Right cardiac atrium (tissue), 5 donors: ENCODE results near the gene BIVM. TPM values are rescaled to one million over a fixed set of nuclear protein-coding genes. Genes with fewer than 3 reads are reported as not detected.

Experiments
- ATAC-seq, 2 donors: fragments of 200-7000 bp; cut with Tn5 transposase; one replicate each; pipeline versions ENCODE4 v1.8.0 to v1.9.1; 2020; ENCODE audit warnings: moderate library complexity in 2 of 2, mild to moderate bottlenecking in 1 of 2
- DNase-seq, 3 donors: peaks; one replicate each; pipeline ENCODE4 v3.0.0-alpha.2; 2020
- H3K27ac ChIP-seq: one replicate; pipeline ENCODE4 v1.5.1; 2013; ENCODE audit warnings: mild to moderate bottlenecking, low read length, control low read depth, moderate library complexity
- H3K27me3 ChIP-seq: one replicate; pipeline ENCODE4 v1.6.1; 2013; ENCODE audit not compliant: control insufficient read depth, insufficient read depth
- H3K4me1 ChIP-seq: one replicate; pipeline ENCODE4 v1.6.1; 2013; ENCODE audit warnings: low read length; ENCODE audit not compliant: control insufficient read depth, insufficient read depth
- H3K4me3 ChIP-seq: one replicate; pipeline ENCODE4 v1.5.1; 2013; ENCODE audit warnings: low read length, control low read depth
- H3K9me3 ChIP-seq: one replicate; pipeline ENCODE4 v1.6.1; 2013; ENCODE audit warnings: low read length; ENCODE audit not compliant: control insufficient read depth
- WGBS: extraction: QIAGEN DNeasy Blood & Tissue Kit; methylation state at CpG from one replicate; pipeline ENCODE4 v1.1.7; 2013; 5-methylcytosine and 5-hydroxymethylcytosine counted together
- intact Hi-C, 4 donors: fragments of 100-400 bp; cut with DNase I; formaldehyde crosslinking; loops; one replicate each; pipeline versions ENCODE4 v1.11.0 to v1.14.0; 2022 to 2023
- polyA plus RNA-seq: library from polyadenylated mRNA; stranded (reverse); fragments of 200-250 nt; gene quantifications from one replicate; pipeline ENCODE4 v1.2.3, GENCODE V29; 2013
- total RNA-seq, 4 donors: library from RNA; stranded (reverse); fragmentation: NEBNext Ultra II Directional; extraction: Animal tissue kit (Norgen Biotek cat#: 25700); gene quantifications; one replicate each; pipeline ENCODE4 v1.2.1, GENCODE V29; 2021
- donor health status: healthy with polysubstance abuse.
- donor health status: DM: no; HTN: yes; CAD: no.
- donor health status: DM: no; HTN: no; CAD: no.
- donor health status: DM: no; HTN: yes; CAD: no; lungs with severe emphysema.
- donor health status: DM: yes; HTN: yes; CAD: no.

BIVM gene
- total and polyA plus RNA-seq, 5 donors = 22.7 to 43.2 (median 38.1) TPM

DNA sequence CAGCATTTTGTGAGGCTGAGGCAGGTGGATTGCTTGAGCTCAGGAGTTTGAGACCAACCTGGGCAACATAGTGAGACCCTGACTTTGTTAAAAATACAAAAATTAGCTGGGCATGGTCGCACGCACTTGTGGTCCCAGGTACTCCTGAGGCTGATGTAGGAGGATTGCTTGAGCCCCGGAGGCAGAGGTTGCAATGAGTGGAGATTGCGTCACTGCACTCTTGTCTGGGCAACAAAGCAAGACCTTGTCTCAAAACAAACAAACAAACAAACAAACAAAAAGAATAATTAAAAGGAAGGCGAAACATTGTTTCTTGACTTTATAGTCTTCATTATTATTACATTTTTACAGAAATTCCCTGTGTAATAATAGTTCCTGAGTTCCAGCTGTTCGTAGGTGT lies 15.9 kb downstream of the BIVM start:
- H3K27me3 ChIP-seq = no peaks in the 10 kb centered on the region
- no peaks in the 10 kb centered on the region for H3K9me3 ChIP-seq
- intact Hi-C loops = no loop called here
- no peak overlapping the region for H3K4me3 ChIP-seq
- ATAC-seq = no peak
- H3K4me1 ChIP-seq = peaks cover 6% of the 10 kb centered on the region
- no peak overlapping the region for H3K27ac ChIP-seq
- DNase-seq = no peak
- WGBS = 82% methylated on average over 6 of the region's 6 CpGs

- Histone ChIP-seq H3K4me3 (no peak overlapping the region), H3K4me1 (peaks cover 6% of the 10 kb centered on the region), H3K27me3 (no peaks in the 10 kb centered on the region), H3K9me3 (no peaks in the 10 kb centered on the region), H3K27ac (no peak overlapping the region)
- intact Hi-C loops = no loop called here
- no peak for ATAC-seq
- no peak for DNase-seq
- WGBS = 83% methylated on average over 5 of the region's 5 CpGs
Observed at GRCh38 chr13:102815788-102816187, 16.9 kb downstream of the BIVM start.

GRCh38 chr13:102816708-102817107 lies 17.8 kb downstream of the BIVM start:
- peaks cover 6% of the 10 kb centered on the region for H3K4me1 ChIP-seq
- ATAC-seq (no peak), DNase-seq (no peak)
- WGBS = 90% methylated on average over 4 of the region's 4 CpGs
- no peak overlapping the region for H3K4me3 ChIP-seq
- no peaks in the 10 kb centered on the region for H3K9me3 ChIP-seq
- no peak overlapping the region for H3K27ac ChIP-seq
- intact Hi-C loops = no loop called here
- H3K27me3 ChIP-seq = no peaks in the 10 kb centered on the region

GRCh38 chr13:102817241-102817640 lies 18.3 kb downstream of the BIVM start:
- H3K27ac ChIP-seq = no peak overlapping the region
- peaks cover 6% of the 10 kb centered on the region for H3K4me1 ChIP-seq
- no peaks in the 10 kb centered on the region for H3K9me3 ChIP-seq
- intact Hi-C loops = no loop called here
- DNase-seq = no peak
- no peaks in the 10 kb centered on the region for H3K27me3 ChIP-seq
- WGBS = 70% methylated on average over 1 of the region's 1 CpG
- no peak overlapping the region for H3K4me3 ChIP-seq
- no peak for ATAC-seq

DNA sequence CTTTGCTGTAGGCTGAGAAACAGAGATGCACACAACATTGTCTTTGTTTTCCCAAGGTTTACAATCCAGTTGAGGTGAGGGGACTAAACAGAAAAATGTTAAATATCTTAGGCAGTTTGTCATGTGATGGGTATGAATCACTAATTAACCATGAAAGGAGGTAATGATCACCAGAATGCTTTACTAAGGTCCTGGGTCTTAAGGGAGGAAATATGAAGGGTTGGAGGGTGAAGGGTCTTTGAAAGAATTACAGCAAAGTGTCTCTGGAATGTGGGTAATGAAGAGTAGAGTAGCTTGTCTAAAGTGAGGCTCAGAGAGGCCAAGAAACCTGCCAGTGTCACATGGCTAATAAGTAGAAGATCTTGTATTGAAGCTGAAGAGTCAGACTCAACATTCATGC lies 19.0 kb downstream of the BIVM start:
- Histone ChIP-seq H3K27me3 (no peaks in the 10 kb centered on the region), H3K9me3 (no peaks in the 10 kb centered on the region), H3K4me1 (peaks cover 3% of the 10 kb centered on the region), H3K27ac (no peak overlapping the region), H3K4me3 (no peak overlapping the region)
- intact Hi-C loops = no loop called here
- DNase-seq (no peak), ATAC-seq (no peak)

DNA sequence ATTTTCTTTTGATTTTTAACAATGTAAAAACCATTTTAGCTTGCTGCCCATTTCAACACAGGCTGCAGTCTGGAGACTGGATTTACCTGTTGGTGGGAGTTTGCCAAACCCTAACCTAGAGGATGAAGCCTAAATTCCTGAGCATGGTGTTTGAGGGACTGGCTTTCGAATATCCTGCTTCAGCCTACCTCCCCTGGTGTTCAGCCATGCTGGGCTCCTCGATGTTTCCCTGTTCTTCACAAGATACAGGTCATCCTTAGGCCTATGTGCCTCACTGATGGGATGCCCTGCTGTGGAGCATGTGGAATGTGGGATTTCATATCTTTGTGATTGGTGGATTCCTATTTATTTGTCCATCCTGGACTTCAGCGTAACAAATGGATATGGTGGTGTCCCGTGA lies 26.5 kb downstream of the BIVM start:
- no peaks in the 10 kb centered on the region for H3K4me1 ChIP-seq
- intact Hi-C loops = no loop called here
- WGBS = 92% methylated on average over 4 of the region's 4 CpGs
- H3K27ac ChIP-seq = no peak overlapping the region
- ATAC-seq (no peak), DNase-seq (no peak)
- H3K4me3 ChIP-seq = no peak overlapping the region
- H3K9me3 ChIP-seq = no peaks in the 10 kb centered on the region
- H3K27me3 ChIP-seq = no peaks in the 10 kb centered on the region

- intact Hi-C loops = no loop called here
- H3K9me3 ChIP-seq = no peaks in the 10 kb centered on the region
- H3K4me3 ChIP-seq = no peak overlapping the region
- no peaks in the 10 kb centered on the region for H3K4me1 ChIP-seq
- H3K27me3 ChIP-seq = no peaks in the 10 kb centered on the region
- ATAC-seq = peak in 1 of 2 donors; percentile 34
- no peak for DNase-seq
- H3K27ac ChIP-seq = no peak overlapping the region
- 80% methylated on average over 8 of the region's 8 CpGs for WGBS
Observed at GRCh38 chr13:102825921-102826706, 27.2 kb downstream of the BIVM start.

- peak in 2 of 3 donors; percentile 22 to 50 for DNase-seq
- WGBS = 39% methylated on average over 4 of the region's 4 CpGs
- H3K9me3 ChIP-seq = no peaks in the 10 kb centered on the region
- H3K27ac ChIP-seq = no peak overlapping the region
- no peaks in the 10 kb centered on the region for H3K4me1 ChIP-seq
- no peaks in the 10 kb centered on the region for H3K27me3 ChIP-seq
- intact Hi-C loops = no loop called here
- peak; percentile 55 to 57 for ATAC-seq
- H3K4me3 ChIP-seq = no peak overlapping the region
Observed at GRCh38 chr13:102830646-102831045, 31.7 kb downstream of the BIVM start.

GRCh38 chr13:102836471-102836870 lies 37.6 kb downstream of the BIVM start:
- no peaks in the 10 kb centered on the region for H3K27me3 ChIP-seq
- ATAC-seq = no peak
- intact Hi-C loops = no loop called here
- no peaks in the 10 kb centered on the region for H3K4me1 ChIP-seq
- no peak overlapping the region for H3K4me3 ChIP-seq
- H3K9me3 ChIP-seq = no peaks in the 10 kb centered on the region
- 96% methylated on average over 4 of the region's 4 CpGs for WGBS
- no peak overlapping the region for H3K27ac ChIP-seq
- no peak for DNase-seq

DNA sequence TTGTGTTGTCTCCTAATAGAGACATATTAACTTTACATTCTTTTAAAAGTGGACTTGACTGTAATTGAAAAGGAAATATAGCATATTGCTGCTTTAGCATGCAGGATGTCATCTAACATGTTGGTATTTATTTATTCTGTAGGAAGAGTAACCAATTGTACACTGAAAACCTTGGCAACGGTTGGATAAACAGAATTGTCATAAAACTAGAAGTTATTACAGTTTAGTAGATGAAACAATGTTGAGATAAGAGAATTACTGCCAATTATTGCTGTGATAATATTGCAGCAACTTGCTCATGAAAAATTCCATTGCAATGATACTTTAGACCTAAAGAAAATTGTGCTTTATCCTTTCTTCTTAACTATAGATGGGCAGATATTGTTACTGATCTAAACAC lies 39.4 kb downstream of the BIVM start:
- DNase-seq (no peak), ATAC-seq (no peak)
- Histone ChIP-seq H3K9me3 (no peaks in the 10 kb centered on the region), H3K27ac (no peak overlapping the region), H3K4me3 (no peak overlapping the region), H3K27me3 (no peaks in the 10 kb centered on the region), H3K4me1 (no peaks in the 10 kb centered on the region)
- WGBS = 87% methylated on average over 1 of the region's 1 CpG
- intact Hi-C loops = no loop called here

DNA sequence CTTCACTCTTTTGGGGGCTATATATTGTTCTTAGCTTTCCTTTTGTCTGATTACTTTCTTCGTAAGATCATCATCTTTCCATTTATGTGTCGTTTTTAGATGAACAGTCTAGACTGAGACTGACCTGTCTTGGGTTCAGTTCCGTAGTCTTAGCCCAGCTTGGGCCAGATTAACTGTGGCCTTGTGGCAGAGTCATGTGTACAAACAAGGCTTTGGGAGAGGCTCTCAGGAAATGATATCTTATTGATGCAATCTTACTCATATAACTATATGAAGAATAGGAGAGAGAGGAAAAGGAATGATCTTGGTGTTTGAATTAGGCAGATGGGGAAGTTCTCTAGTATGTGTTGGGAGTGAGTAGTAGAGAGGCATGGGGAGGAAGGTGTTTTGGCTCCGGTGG lies 40.1 kb downstream of the BIVM start:
- H3K27me3 ChIP-seq = no peaks in the 10 kb centered on the region
- H3K4me3 ChIP-seq = no peak overlapping the region
- 46% methylated on average over 4 of the region's 4 CpGs for WGBS
- H3K4me1 ChIP-seq = no peaks in the 10 kb centered on the region
- no peak for DNase-seq
- ATAC-seq = no peak
- intact Hi-C loops = no loop called here
- no peaks in the 10 kb centered on the region for H3K9me3 ChIP-seq
- no peak overlapping the region for H3K27ac ChIP-seq

DNA sequence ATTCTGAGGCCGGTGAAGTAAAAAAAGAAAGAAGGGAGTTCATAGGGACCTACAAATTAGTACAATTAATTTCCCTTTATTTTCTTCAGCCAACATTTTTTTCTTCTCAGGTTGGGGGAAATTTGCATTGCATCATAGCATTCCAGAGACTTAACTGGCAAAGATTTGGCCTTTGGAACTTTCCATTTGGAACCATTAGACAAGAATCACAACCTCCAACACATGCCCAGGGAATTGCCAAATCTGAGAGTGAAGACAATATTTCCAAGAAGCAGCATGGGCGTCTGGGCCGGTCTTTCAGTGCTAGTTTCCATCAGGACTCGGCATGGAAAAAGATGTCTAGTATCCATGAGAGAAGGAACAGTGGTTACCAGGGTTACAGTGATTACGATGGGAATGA lies 40.5 kb downstream of the BIVM start:
- ATAC-seq = no peak
- 90% methylated on average over 5 of the region's 5 CpGs for WGBS
- no peaks in the 10 kb centered on the region for H3K4me1 ChIP-seq
- no peaks in the 10 kb centered on the region for H3K9me3 ChIP-seq
- no peak overlapping the region for H3K4me3 ChIP-seq
- intact Hi-C loops = no loop called here
- no peaks in the 10 kb centered on the region for H3K27me3 ChIP-seq
- H3K27ac ChIP-seq = no peak overlapping the region
- no peak for DNase-seq
